ENCODE measurements around the gene PPP1R1A. TPM values are rescaled to one million over a fixed set of nuclear protein-coding genes. Genes with fewer than 3 reads are reported as not detected.

Gene PPP1R1A
- total and polyA plus RNA-seq, 2 donors (not counting 1 experiment from before 2014, with no cell fraction given), result not detected

- Histone ChIP-seq H3K27me3 (replicated peaks in 1 of 4; ENCODE audit: control extremely low read depth in 1 of 4, control insufficient read depth in 3 of 4, insufficient read depth in 4 of 4, low read length in 3 of 4) (no peaks in the 10 kb centered on the region), H3K4me2 (replicated peaks; ENCODE audit: low read depth, low read length, poor library complexity, severe bottlenecking) (no peak overlapping the region), H3K4me3 (ENCODE audit: control extremely low read depth in 1 of 5, extremely low read depth in 1 of 5, insufficient read depth in 1 of 5, low read depth in 2 of 5, low read length in 4 of 5) (no peak overlapping the region), H3K36me3 (replicated peaks in 1 of 2; ENCODE audit: control extremely low read depth in 1 of 2, control insufficient read depth in 1 of 2, extremely low read depth in 1 of 2, insufficient read depth in 2 of 2, low read length in 1 of 2) (no peaks in the 10 kb centered on the region), H2AFZ (ENCODE audit: insufficient read depth, low read depth, low read length, poor library complexity, severe bottlenecking) (no peak overlapping the region), H3K9ac (ENCODE audit: low read length) (no peak overlapping the region), H3K27ac (ENCODE audit: low read length in 2 of 2) (no peak overlapping the region), H3K79me2 (ENCODE audit: control insufficient read depth, insufficient read depth, low read length) (no peaks in the 10 kb centered on the region), H4K20me1 (ENCODE audit: control insufficient read depth, insufficient read depth, low read length, poor library complexity, severe bottlenecking) (no peaks in the 10 kb centered on the region), H3K4me1 (ENCODE audit: control insufficient read depth in 2 of 2, insufficient read depth in 2 of 2, low read length in 2 of 2) (peaks cover 13 to 19% of the 10 kb centered on the region in 2 donors), H3K9me3 (ENCODE audit: control extremely low read depth in 1 of 3, control insufficient read depth in 2 of 3, insufficient read depth in 1 of 3, low read length in 2 of 3) (no peaks in the 10 kb centered on the region)
- intact Hi-C loops (cut with micrococcal nuclease), result loop anchor here (10.0 kb wide), 1 partner anchor 64 kb away; the partner anchor contains the start of gene NCKAP1L
- CTCF ChIA-PET, result interaction anchor here (1.3 kb wide), 1 partner anchor 9 kb away, joined by 3 read pairs; the partner anchor contains the start of gene PDE1B
- DNase-seq, result no peak
- no peak for ATAC-seq (ENCODE audit: low read depth)
- peaks cover under 1% of the 10 kb centered on the region for H3K27me3 Mint-ChIP-seq
- no peaks in the 10 kb centered on the region for H3K9me3 Mint-ChIP-seq (ENCODE audit: insufficient read depth)
- no peak overlapping the region for H3K27ac Mint-ChIP-seq
- H3K4me3 Mint-ChIP-seq, result no peak overlapping the region
- peaks cover 24% of the 10 kb centered on the region for H3K4me1 Mint-ChIP-seq
- POLR2A ChIA-PET, result no interaction called here
- WGBS (ENCODE audit: insufficient coverage), result no CpG with 5 or more reads among the region's 5 CpGs
- no peak for TF ChIP-seq EZH2 (IDR thresholded peaks at IDR 0.05; ENCODE audit: borderline replicate concordance, insufficient read depth, low read depth, low read length, poor library complexity, severe bottlenecking)
These were observed 30.1 kb downstream of the PPP1R1A start for GRCh38 chr12:54558311-54558710.

- Histone ChIP-seq H3K9me3 (ENCODE audit: control extremely low read depth in 1 of 3, control insufficient read depth in 2 of 3, insufficient read depth in 1 of 3, low read length in 2 of 3) (no peaks in the 10 kb centered on the region), H2AFZ (ENCODE audit: insufficient read depth, low read depth, low read length, poor library complexity, severe bottlenecking) (no peak overlapping the region), H3K9ac (ENCODE audit: low read length) (no peak overlapping the region), H3K36me3 (replicated peaks in 1 of 2; ENCODE audit: control extremely low read depth in 1 of 2, control insufficient read depth in 1 of 2, extremely low read depth in 1 of 2, insufficient read depth in 2 of 2, low read length in 1 of 2) (no peaks in the 10 kb centered on the region), H3K4me1 (ENCODE audit: control insufficient read depth in 2 of 2, insufficient read depth in 2 of 2, low read length in 2 of 2) (peaks cover 6 to 14% of the 10 kb centered on the region in 2 donors), H3K27me3 (replicated peaks in 1 of 4; ENCODE audit: control extremely low read depth in 1 of 4, control insufficient read depth in 3 of 4, insufficient read depth in 4 of 4, low read length in 3 of 4) (peaks cover 0 to 9% (median under 1%) of the 10 kb centered on the region in 4 experiments), H3K4me3 (ENCODE audit: control extremely low read depth in 1 of 5, extremely low read depth in 1 of 5, insufficient read depth in 1 of 5, low read depth in 2 of 5, low read length in 4 of 5) (no peak overlapping the region), H3K27ac (ENCODE audit: low read length in 2 of 2) (no peak overlapping the region), H3K79me2 (ENCODE audit: control insufficient read depth, insufficient read depth, low read length) (no peaks in the 10 kb centered on the region), H3K4me2 (replicated peaks; ENCODE audit: low read depth, low read length, poor library complexity, severe bottlenecking) (no peak overlapping the region), H4K20me1 (ENCODE audit: control insufficient read depth, insufficient read depth, low read length, poor library complexity, severe bottlenecking) (no peaks in the 10 kb centered on the region)
- WGBS (ENCODE audit: insufficient coverage), result 88% methylated on average over 1 of the region's 6 CpGs
- H3K27ac Mint-ChIP-seq, result no peak overlapping the region
- peaks cover 8% of the 10 kb centered on the region for H3K27me3 Mint-ChIP-seq
- DNase-seq, result no peak
- CTCF ChIA-PET, result no interaction called here
- POLR2A ChIA-PET, result no interaction called here
- no peaks in the 10 kb centered on the region for H3K9me3 Mint-ChIP-seq (ENCODE audit: insufficient read depth)
- peaks cover 19% of the 10 kb centered on the region for H3K4me1 Mint-ChIP-seq
- no peak for TF ChIP-seq EZH2 (IDR thresholded peaks at IDR 0.05; ENCODE audit: borderline replicate concordance, insufficient read depth, low read depth, low read length, poor library complexity, severe bottlenecking)
- intact Hi-C loops (cut with micrococcal nuclease), result loop anchor here (10.0 kb wide), 1 partner anchor 61 kb away; the partner anchor contains the start of gene NCKAP1L
- ATAC-seq (ENCODE audit: low read depth), result no peak
- H3K4me3 Mint-ChIP-seq, result no peak overlapping the region
These were observed 32.7 kb downstream of the PPP1R1A start for GRCh38 chr12:54555670-54556257.

Measured in B cell (primary cell).